GM12878 (cell line): ENCODE measurements around the gene MAST4.

Experiments
- EZH2 ChIP-seq: IDR thresholded peaks from 2 replicates; pipeline ENCODE4 v1.6.1; 2012; ENCODE audit warnings: low read depth, mild to moderate bottlenecking, control low read depth, inconsistent platforms, low read length, borderline replicate concordance; ENCODE audit not compliant: control insufficient read depth
- FOXM1 ChIP-seq: IDR thresholded peaks from 2 replicates; pipeline ENCODE4 v1.6.1; 2012; ENCODE audit warnings: low read depth, mild to moderate bottlenecking, inconsistent platforms, low read length, moderate library complexity
- NR2C2 ChIP-seq: IDR thresholded peaks from 2 replicates; pipeline ENCODE4 v1.6.1; 2011; ENCODE audit warnings: borderline replicate concordance, low read depth; ENCODE audit not compliant: control insufficient read depth, insufficient read length
- POLR2A ChIP-seq: IDR thresholded peaks from 2 replicates; pipeline ENCODE4 v1.6.1; 2011; ENCODE audit warnings: low read depth, mild to moderate bottlenecking, low read length
- POLR2AphosphoS5 ChIP-seq: IDR thresholded peaks from 2 replicates; pipeline ENCODE4 v1.6.1; 2011; ENCODE audit warnings: mild to moderate bottlenecking, low read length, inconsistent platforms
- RAD21 ChIP-seq: IDR thresholded peaks from 2 replicates; pipeline ENCODE4 v1.6.1; 2011; ENCODE audit warnings: mild to moderate bottlenecking, low read depth, low read length, moderate library complexity; ENCODE audit not compliant: insufficient read depth
- SIN3A ChIP-seq: IDR thresholded peaks from 2 replicates; pipeline ENCODE4 v1.6.1; 2012; ENCODE audit warnings: low read depth, low read length, improper control_type of control experiment
- SMAD1 ChIP-seq: fragments of 450-650 bp; IDR thresholded peaks from 2 replicates; pipeline ENCODE4 v1.6.1; 2018; ENCODE audit warnings: mild to moderate bottlenecking, low read depth; ENCODE audit not compliant: partially characterized antibody
- TAF1 ChIP-seq: IDR thresholded peaks from 2 replicates; pipeline ENCODE4 v1.6.1; 2011; ENCODE audit warnings: mild to moderate bottlenecking, low read depth, low read length, borderline replicate concordance
- TCF7 ChIP-seq: IDR thresholded peaks from 2 replicates; pipeline ENCODE4 v1.6.1; 2014; ENCODE audit warnings: antibody characterized with exemption, borderline replicate concordance
- ZNF24 ChIP-seq: fragments of 450-650 bp; IDR thresholded peaks from 2 replicates; pipeline ENCODE4 v1.6.1; 2017; ENCODE audit warnings: antibody characterized with exemption, mild to moderate bottlenecking
- ZZZ3 ChIP-seq: IDR thresholded peaks from 2 replicates; pipeline ENCODE4 v1.6.1; 2011; ENCODE audit warnings: low read depth; ENCODE audit not compliant: control insufficient read depth, insufficient read length
- TF ChIP-seq, protein P1 (sequence below), 3 experiments: IDR thresholded peaks in 2 of 3; conservative IDR thresholded peaks in 1 of 3; 2 replicates each; pipeline ENCODE4 v1.5.1; 2011; ENCODE audit warnings: low read depth in 3 of 3, low read length in 3 of 3, mild to moderate bottlenecking in 3 of 3, control low read depth in 2 of 3, moderate library complexity in 2 of 3, inconsistent platforms in 1 of 3, mixed read lengths in 1 of 3; ENCODE audit not compliant: control insufficient read depth in 2 of 3, insufficient read depth in 1 of 3; ENCODE audit errors: extremely low read depth in 1 of 3

GRCh38 chr5:66741394-66741793, 145.2 kb downstream of the MAST4 start:
- TF ChIP-seq RAD21 (no peak), EZH2 (no peak), SIN3A (no peak), FOXM1 (no peak), ZZZ3 (no peak), POLR2AphosphoS5 (no peak), ZNF24 (no peak), TAF1 (no peak), SMAD1 (no peak), NR2C2 (no peak), POLR2A (no peak), TCF7 (no peak)
- TF ChIP-seq, protein P1, sequence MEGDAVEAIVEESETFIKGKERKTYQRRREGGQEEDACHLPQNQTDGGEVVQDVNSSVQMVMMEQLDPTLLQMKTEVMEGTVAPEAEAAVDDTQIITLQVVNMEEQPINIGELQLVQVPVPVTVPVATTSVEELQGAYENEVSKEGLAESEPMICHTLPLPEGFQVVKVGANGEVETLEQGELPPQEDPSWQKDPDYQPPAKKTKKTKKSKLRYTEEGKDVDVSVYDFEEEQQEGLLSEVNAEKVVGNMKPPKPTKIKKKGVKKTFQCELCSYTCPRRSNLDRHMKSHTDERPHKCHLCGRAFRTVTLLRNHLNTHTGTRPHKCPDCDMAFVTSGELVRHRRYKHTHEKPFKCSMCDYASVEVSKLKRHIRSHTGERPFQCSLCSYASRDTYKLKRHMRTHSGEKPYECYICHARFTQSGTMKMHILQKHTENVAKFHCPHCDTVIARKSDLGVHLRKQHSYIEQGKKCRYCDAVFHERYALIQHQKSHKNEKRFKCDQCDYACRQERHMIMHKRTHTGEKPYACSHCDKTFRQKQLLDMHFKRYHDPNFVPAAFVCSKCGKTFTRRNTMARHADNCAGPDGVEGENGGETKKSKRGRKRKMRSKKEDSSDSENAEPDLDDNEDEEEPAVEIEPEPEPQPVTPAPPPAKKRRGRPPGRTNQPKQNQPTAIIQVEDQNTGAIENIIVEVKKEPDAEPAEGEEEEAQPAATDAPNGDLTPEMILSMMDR (IDR thresholded peaks at IDR 0.05 in 2 of 3, conservative IDR thresholded peaks at IDR 0.05 in 1 of 3; ENCODE audit: control insufficient read depth in 2 of 3, extremely low read depth in 1 of 3, insufficient read depth in 1 of 3, low read depth in 3 of 3, low read length in 3 of 3): no peak
